Endothelial cell of umbilical vein (primary cell): ENCODE data around the gene ATG10. TPM values are rescaled to one million over a fixed set of nuclear protein-coding genes. Genes with fewer than 3 reads are reported as not detected.

ENCODE experiments used
- BruUV-seq: library from RNA; stranded (reverse); fragments of 400-500 nt; replicated peaks from 2 replicates; lab custom pipeline; 2021; lab: Mats Ljungman, UMichigan
- CTCF ChIA-PET: fragments of 300-600, 350-600 bp; sonication (Branson Sonifier 250); formaldehyde crosslinking; loops from one replicate; lab custom pipeline; 2021; ENCODE audit warnings: antibody characterized with exemption, inconsistent platforms; lab: Charles Lee
- POLR2A ChIA-PET: fragments of 300-600, 350-600 bp; sonication (Branson Sonifier 250); formaldehyde crosslinking; loops from one replicate; lab custom pipeline; 2021; ENCODE audit warnings: antibody characterized with exemption, inconsistent platforms; lab: Charles Lee
- DNase-seq: peaks from one replicate; pipeline ENCODE4 v3.0.0-alpha.2; 2011; ENCODE audit warnings: low read depth, low spot score
- FAIRE-seq: peaks from 2 replicates; lab custom pipeline; 2011; peaks lifted over from hg19 to GRCh38; lab: Jason Lieb, UNC
- H2AFZ ChIP-seq: 2 replicates; pipeline ENCODE4 v1.6.0; 2012; ENCODE audit warnings: low read depth, low read length, control low read depth, inconsistent platforms
- H3K27ac ChIP-seq: 2 replicates; pipeline ENCODE4 v1.5.1; 2011; ENCODE audit warnings: low read depth, mild to moderate bottlenecking, control low read depth, low read length, moderate library complexity; ENCODE audit not compliant: insufficient read depth
- H3K27me3 ChIP-seq, 2 experiments: 2 replicates each; pipeline versions ENCODE4 v1.6.0 to v1.6.1; 2011; ENCODE audit warnings: low read length in 2 of 2, mixed read lengths in 1 of 2; ENCODE audit not compliant: control insufficient read depth in 2 of 2, insufficient read depth in 2 of 2
- H3K36me3 ChIP-seq, 2 experiments: 2 replicates in 1 of 2; 3 replicates in 1 of 2; pipeline ENCODE4 v1.5.1; 2011; ENCODE audit warnings: low read length in 2 of 2, mild to moderate bottlenecking in 1 of 2, moderate library complexity in 1 of 2; ENCODE audit not compliant: control insufficient read depth in 2 of 2, insufficient read depth in 2 of 2; ENCODE audit errors: extremely low read depth in 1 of 2
- H3K4me1 ChIP-seq: 3 replicates; pipeline ENCODE4 v1.5.1; 2011; ENCODE audit warnings: mild to moderate bottlenecking, low read length; ENCODE audit not compliant: control insufficient read depth, insufficient read depth; ENCODE audit errors: extremely low read depth
- H3K4me2 ChIP-seq: 2 replicates; pipeline ENCODE4 v1.6.1; 2011; ENCODE audit warnings: low read length, control low read depth, mixed read lengths; ENCODE audit not compliant: insufficient read depth
- H3K4me3 ChIP-seq, 3 experiments: fragments of 200-600 bp in 1 of 3; sonication (generic), shearing (Covaris generic) in 1 of 3; replicated peaks in 1 of 3; 2 replicates each; pipeline ENCODE4 v1.5.1; 2011 to 2016; ENCODE audit warnings: control low read depth in 3 of 3, low read length in 3 of 3, mild to moderate bottlenecking in 2 of 3, inconsistent platforms in 1 of 3, low read depth in 1 of 3, moderate library complexity in 1 of 3; ENCODE audit not compliant: insufficient read depth in 1 of 3
- H3K79me2 ChIP-seq: 2 replicates; pipeline ENCODE4 v1.6.0; 2012; ENCODE audit warnings: low read length, inconsistent platforms; ENCODE audit not compliant: control insufficient read depth, insufficient read depth
- H3K9ac ChIP-seq: replicated peaks from 2 replicates; pipeline ENCODE3; 2011; ENCODE audit warnings: low read length, control low read depth; ENCODE audit not compliant: insufficient read depth; ENCODE audit errors: extremely low read depth
- H3K9me1 ChIP-seq: replicated peaks from 3 replicates; pipeline ENCODE4 v1.6.0; 2011; ENCODE audit warnings: mild to moderate bottlenecking, low read length; ENCODE audit not compliant: control insufficient read depth, insufficient read depth; ENCODE audit errors: extremely low read depth
- H3K9me3 ChIP-seq: replicated peaks from 2 replicates; pipeline ENCODE4 v1.5.1; 2012; ENCODE audit warnings: low read length, inconsistent platforms; ENCODE audit not compliant: control insufficient read depth, insufficient read depth
- H4K20me1 ChIP-seq: replicated peaks from 2 replicates; pipeline ENCODE3; 2011; ENCODE audit warnings: mild to moderate bottlenecking, low read length; ENCODE audit not compliant: control insufficient read depth, insufficient read depth; ENCODE audit errors: extremely low read depth
- CTCF ChIP-seq, 2 donors: IDR thresholded peaks; 1 replicate in 1 of 2; 2 replicates in 1 of 2; pipeline ENCODE4 v1.5.1; 2011; ENCODE audit warnings: low read length in 2 of 2, mild to moderate bottlenecking in 2 of 2, moderate library complexity in 2 of 2, control low read depth in 1 of 2, inconsistent platforms in 1 of 2, low read depth in 1 of 2; ENCODE audit not compliant: insufficient read depth in 1 of 2; ENCODE audit errors: extremely low read depth in 1 of 2
- EZH2 ChIP-seq: IDR thresholded peaks from 2 replicates; pipeline ENCODE4 v1.6.1; 2012; ENCODE audit warnings: borderline replicate concordance, low read depth, mild to moderate bottlenecking, moderate library complexity, low read length, inconsistent platforms; ENCODE audit not compliant: severe bottlenecking
- FOS ChIP-seq: IDR thresholded peaks from 2 replicates; pipeline ENCODE4 v1.6.1; 2011; ENCODE audit warnings: mild to moderate bottlenecking, low read length, moderate library complexity, borderline replicate concordance; ENCODE audit not compliant: insufficient read depth
- GATA2 ChIP-seq: IDR thresholded peaks from 2 replicates; pipeline ENCODE4 v1.7.0; 2011; ENCODE audit warnings: low read depth, mild to moderate bottlenecking, moderate library complexity, mixed read lengths, low read length; ENCODE audit not compliant: insufficient read length, insufficient read depth
- JUN ChIP-seq: IDR thresholded peaks from 2 replicates; pipeline ENCODE4 v1.6.1; 2011; ENCODE audit warnings: borderline replicate concordance, low read depth; ENCODE audit not compliant: insufficient read length, insufficient read depth
- MAX ChIP-seq: IDR thresholded peaks from 2 replicates; pipeline ENCODE4 v1.6.1; 2011; ENCODE audit not compliant: insufficient read depth, insufficient read length
- MYC ChIP-seq: IDR thresholded peaks from one replicate; pipeline ENCODE4 v1.6.1; 2011; ENCODE audit warnings: mild to moderate bottlenecking, low read depth, low read length
- POLR2A ChIP-seq: IDR thresholded peaks from 2 replicates; pipeline ENCODE4 v1.6.1; 2012; ENCODE audit warnings: low read depth, mild to moderate bottlenecking, control low read depth, low read length
- POLR2AphosphoS5 ChIP-seq: IDR thresholded peaks from 2 replicates; pipeline ENCODE4 v1.6.1; 2012; ENCODE audit warnings: low read depth, mild to moderate bottlenecking, control low read depth, low read length, moderate library complexity; ENCODE audit not compliant: insufficient read depth
- dilution Hi-C: fragments of 300-500 bp; cut with MboI; formaldehyde crosslinking; loops from one replicate; pipeline ENCODE4 v1.15.0; 2019; ENCODE audit warnings: low sequenced_read_pairs; ENCODE audit not compliant: extremely low pct_ligation_motif_present
- intact Hi-C: fragments of 100-400 bp; cut with micrococcal nuclease; formaldehyde crosslinking; loops from one replicate; pipeline ENCODE4 v1.10.0; 2022
- polyA plus RNA-seq, 4 experiments: library from polyadenylated mRNA; depleted of rRNA in 3 of 4; stranded (reverse) in 3 of 4; unstranded in 1 of 4; fragments of >200 nt; gene quantifications; 2 replicates each; pipeline versions ENCODE4 v1.2.1 to v1.2.3, GENCODE V29; 2011 to 2012; ENCODE audit warnings: missing spikeins in 1 of 4
- total RNA-seq: library from RNA; stranded (reverse); gene quantifications from 2 replicates; pipeline ENCODE4 v1.2.3, GENCODE V29; 2021

The ATG10 gene
- total and polyA plus RNA-seq, 2 donors (not counting 3 experiments of a cell fraction or from before 2014, with no cell fraction given), result 1.6 to 3.9 TPM

GRCh38 chr5:82115858-82116257 is 144.0 kb downstream of the ATG10 start:
- no TSS peak for BruUV-seq
- ChIA-PET POLR2A (no interaction called here), CTCF (no interaction called here)
- Histone ChIP-seq H3K27me3 (no peaks in the 10 kb centered on the region), H3K79me2 (no peaks in the 10 kb centered on the region), H3K9ac (no peak overlapping the region), H3K9me3 (no peaks in the 10 kb centered on the region), H3K4me2 (no peak overlapping the region), H4K20me1 (no peaks in the 10 kb centered on the region), H3K9me1 (no peaks in the 10 kb centered on the region), H3K36me3 (no peaks in the 10 kb centered on the region), H3K4me1 (no peaks in the 10 kb centered on the region), H3K27ac (no peak overlapping the region), H3K4me3 (no peak overlapping the region), H2AFZ (no peak overlapping the region)
- dilution Hi-C loops (no loop called here), intact Hi-C loops (no loop called here)
- TF ChIP-seq POLR2AphosphoS5 (no peak), GATA2 (no peak), MAX (no peak), MYC (no peak), JUN (no peak), FOS (no peak), POLR2A (no peak), CTCF (IDR thresholded peaks at IDR 0.05; ENCODE audit: extremely low read depth in 1 of 2, insufficient read depth in 1 of 2, low read depth in 1 of 2, low read length in 2 of 2) (no peak), EZH2 (no peak)
- no peak for DNase-seq
- no peak for FAIRE-seq
